ENCODE measurements around the gene SH3BP5L.

Gene SH3BP5L

DNA sequence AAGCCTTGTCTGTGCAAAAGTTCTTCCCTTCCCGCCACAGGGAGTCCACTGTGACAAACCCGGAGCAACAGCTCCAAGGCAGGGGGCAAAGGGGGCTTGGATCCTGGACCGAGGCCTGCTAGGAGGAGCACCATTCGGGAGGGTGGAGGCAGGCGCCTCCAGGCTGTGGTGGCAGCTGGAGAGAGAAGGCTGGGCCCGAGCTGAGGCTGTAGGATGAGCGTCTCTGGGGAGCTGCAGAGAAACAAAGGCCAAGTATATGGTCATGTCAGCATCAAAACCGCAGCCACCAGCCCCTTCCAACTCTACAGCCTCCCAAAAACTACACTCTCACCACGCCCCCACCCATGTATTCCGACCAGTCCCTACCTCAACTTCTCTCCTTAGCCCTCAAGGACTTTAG lies 579 bp downstream of the SH3BP5L start:
- no peak for DNase-seq

GRCh38 chr1:248824701-248825100 lies 1.0 kb downstream of the SH3BP5L start:
- DNase-seq, result no peak

GRCh38 chr1:248824301-248824700 lies 1.4 kb downstream of the SH3BP5L start:
- DNase-seq, result no peak

GRCh38 chr1:248823517-248824001 lies 2.2 kb downstream of the SH3BP5L start:
- no peak for DNase-seq

GRCh38 chr1:248822148-248823032 lies 3.3 kb downstream of the SH3BP5L start:
- no peak for DNase-seq

GRCh38 chr1:248821641-248822040 lies 4.1 kb downstream of the SH3BP5L start:
- no peak for DNase-seq

DNA sequence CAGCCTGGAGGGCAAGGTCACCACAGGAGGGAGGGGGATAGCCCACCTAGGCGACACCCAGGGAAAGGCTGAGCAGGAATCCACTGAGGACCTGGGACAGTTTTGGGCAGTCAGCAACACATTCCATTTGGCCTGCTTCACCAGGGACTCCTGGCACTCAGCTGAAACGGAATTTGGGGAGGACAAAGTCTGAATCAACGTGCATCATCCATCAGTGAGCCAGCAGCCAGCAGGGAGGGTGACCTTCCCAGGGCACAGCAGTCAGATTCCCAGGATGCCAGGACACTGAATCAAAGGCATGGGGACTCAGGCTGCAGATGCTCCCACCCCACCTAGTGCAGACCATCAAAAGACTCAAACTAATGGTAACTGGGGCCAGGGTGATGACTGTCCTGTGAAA lies 4.6 kb downstream of the SH3BP5L start:
- no peak for DNase-seq

DNA sequence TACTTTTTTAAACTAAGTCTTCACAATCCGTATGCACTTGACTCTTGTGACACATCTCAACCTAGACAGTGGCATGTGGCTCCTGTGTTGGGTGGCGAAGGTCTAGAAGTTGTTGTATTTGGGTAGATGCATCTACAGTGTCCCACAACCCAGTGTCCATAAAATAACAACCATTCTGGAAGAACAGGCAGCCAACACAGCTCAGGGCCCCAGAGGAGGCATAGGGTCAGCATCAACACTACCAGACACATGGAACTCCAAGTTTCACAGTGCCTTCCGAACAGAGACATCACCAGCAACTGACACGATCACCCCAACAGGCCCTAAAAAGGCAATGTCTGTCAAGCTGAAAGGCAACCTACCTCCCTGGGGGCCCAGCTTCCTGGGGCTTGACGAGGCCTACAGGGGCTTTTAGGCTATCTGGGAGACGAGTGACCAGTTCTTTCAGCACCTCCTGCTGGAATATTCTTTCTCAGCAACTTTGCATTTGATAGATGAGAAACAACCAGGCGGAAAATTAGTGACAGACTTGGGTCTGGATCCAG lies 5.6 kb downstream of the SH3BP5L start:
- DNase-seq, result no peak

DNA sequence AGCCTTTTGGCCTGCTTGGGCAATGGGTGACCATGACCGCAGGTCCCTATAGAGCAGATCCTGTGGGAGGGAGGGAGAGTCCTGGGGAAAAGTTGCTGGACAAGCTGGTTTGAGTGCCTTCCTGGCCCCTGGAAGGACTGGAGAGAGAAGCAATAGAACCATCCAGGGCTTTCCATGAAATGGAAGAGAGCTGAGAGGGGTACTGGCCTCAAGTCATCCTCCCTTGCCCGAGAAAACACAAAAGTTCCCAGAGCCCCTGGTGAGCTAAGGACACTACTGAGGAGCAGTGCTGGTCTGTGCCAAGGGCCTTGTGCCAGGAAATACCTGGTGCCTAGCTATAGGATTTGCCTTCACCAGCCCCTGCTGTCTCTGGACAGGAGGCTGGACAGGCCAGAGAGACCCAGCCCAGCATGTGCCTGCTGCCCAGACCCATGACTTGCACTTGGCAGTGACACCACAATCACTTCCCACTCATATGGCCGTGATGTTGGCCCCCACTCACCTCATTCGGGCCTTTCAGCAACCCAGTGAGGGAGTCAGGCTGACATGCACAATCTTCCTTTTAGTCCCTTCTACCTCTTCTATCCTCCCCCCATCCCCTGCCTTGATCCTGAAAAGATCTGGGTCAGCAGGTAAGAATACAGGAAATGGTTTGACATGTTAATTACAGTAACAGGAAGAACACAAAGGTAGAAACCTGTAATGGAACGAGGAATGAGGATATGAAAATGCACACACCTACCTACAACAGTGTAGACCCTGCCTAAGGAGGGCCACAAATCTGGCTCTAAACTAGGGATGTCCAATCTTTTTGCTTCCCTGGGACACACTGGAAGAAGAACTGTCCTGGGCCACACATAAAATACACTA lies 7.0 kb downstream of the SH3BP5L start:
- DNase-seq, result no peak

GRCh38 chr1:248817065-248817464 lies 8.7 kb downstream of the SH3BP5L start:
- DNase-seq, result no peak

GRCh38 chr1:248816042-248816851 lies 9.5 kb downstream of the SH3BP5L start:
- DNase-seq, result no peak

GRCh38 chr1:248815407-248816034 lies 10.2 kb downstream of the SH3BP5L start:
- DNase-seq, result no peak

- no peak for DNase-seq
These were observed 11.4 kb downstream of the SH3BP5L start for GRCh38 chr1:248814351-248814750.

- DNase-seq, result no peak
These were observed 12.2 kb downstream of the SH3BP5L start for GRCh38 chr1:248813546-248813945.

GRCh38 chr1:248812736-248813425 lies 12.8 kb downstream of the SH3BP5L start:
- DNase-seq, result no peak

- DNase-seq, result no peak
These were observed 13.9 kb downstream of the SH3BP5L start for GRCh38 chr1:248811514-248812490.

GRCh38 chr1:248810727-248811513 lies 14.8 kb downstream of the SH3BP5L start:
- DNase-seq, result no peak

DNA sequence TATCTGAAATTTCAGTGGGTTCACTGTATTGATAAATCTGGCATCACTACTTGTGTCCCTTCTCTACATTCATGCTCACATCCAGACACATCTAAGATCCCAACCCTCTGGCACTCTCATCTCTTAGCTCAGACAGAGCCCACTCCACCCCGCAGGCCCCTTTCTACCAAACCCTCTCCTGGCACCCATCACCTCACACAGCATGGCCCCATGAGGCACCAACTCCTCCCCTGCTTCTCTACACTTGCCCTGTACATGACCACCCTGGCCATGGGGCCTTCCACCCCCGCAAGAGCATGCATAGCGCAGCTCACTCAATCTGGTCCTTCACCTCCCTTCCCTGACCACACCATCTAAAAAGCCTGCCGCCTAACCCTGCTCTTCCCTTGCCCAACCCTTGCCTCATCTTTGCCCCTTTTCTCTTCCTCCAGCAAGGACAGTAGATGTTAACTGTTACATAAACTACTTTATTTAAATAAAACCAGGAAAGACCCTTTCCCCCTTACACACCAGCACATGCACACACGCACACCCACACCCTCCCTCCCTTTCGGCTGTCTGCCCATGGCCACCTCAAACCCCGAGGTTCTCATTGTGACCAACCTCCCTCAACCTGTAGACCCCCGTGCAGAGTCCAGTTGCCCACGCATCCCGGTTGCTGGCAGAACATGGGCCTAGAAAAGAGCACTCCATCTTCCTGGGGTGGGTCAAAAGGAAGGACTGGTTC lies 15.6 kb downstream of the SH3BP5L start:
- no peak for DNase-seq

- no peak for DNase-seq
These were observed 16.8 kb downstream of the SH3BP5L start for GRCh38 chr1:248808876-248809275.

Measured in CD4-positive, alpha-beta T cell treated with Interleukin-10 for 1 hour (primary cell).